Neural progenitor cell (in vitro differentiated cells): ENCODE results near the gene RNF121.

Experiments
- EZH2phosphoT487 ChIP-seq: fragments of 200-600 bp; sonication (generic); IDR thresholded peaks from 2 replicates; pipeline ENCODE4 v1.6.1; 2017; ENCODE audit warnings: antibody characterized with exemption
- TF ChIP-seq, protein P1 (sequence below): fragments of 200-600 bp; sonication (generic); IDR thresholded peaks from 2 replicates; pipeline ENCODE4 v1.5.1; 2017; ENCODE audit warnings: antibody characterized with exemption, mild to moderate bottlenecking

DNA sequence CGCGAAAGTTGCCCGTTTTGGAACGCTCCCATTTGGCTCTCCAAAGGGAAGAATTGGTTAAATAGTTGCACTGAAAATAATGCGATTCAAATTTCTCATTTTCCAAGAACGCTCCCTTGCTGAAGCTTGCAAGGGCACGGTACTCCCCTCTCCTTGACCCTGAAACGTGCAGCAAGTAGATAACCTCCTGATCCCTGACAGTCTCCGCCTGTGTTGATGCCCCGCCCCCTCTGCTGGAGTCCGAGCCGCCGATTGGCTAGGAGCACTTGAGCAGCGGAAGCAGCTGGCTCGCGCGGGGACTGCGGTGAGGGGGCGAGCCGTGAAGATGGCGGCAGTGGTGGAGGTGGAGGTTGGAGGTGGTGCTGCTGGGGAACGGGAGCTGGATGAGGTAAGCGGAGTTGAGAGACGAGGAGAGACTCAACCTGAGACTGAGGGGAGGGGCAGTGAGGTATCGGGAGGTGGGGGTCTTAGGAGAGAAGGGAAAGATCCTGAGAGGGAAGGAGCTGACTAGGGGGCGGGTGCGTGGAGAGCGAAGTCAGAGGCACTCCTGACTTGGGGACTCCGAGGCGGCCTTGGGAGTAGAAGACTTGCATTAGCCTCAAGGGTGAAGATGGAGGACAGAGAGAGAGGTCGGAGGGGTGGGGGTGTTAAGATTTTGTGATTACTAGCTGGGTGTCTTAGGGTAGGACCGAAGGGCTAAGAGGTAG is at the start of gene RNF121:
- TF ChIP-seq, protein P1, sequence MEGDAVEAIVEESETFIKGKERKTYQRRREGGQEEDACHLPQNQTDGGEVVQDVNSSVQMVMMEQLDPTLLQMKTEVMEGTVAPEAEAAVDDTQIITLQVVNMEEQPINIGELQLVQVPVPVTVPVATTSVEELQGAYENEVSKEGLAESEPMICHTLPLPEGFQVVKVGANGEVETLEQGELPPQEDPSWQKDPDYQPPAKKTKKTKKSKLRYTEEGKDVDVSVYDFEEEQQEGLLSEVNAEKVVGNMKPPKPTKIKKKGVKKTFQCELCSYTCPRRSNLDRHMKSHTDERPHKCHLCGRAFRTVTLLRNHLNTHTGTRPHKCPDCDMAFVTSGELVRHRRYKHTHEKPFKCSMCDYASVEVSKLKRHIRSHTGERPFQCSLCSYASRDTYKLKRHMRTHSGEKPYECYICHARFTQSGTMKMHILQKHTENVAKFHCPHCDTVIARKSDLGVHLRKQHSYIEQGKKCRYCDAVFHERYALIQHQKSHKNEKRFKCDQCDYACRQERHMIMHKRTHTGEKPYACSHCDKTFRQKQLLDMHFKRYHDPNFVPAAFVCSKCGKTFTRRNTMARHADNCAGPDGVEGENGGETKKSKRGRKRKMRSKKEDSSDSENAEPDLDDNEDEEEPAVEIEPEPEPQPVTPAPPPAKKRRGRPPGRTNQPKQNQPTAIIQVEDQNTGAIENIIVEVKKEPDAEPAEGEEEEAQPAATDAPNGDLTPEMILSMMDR = no peak
- no peak for TF ChIP-seq EZH2phosphoT487
